HEK293 (cell line): ENCODE measurements around the gene DSCAML1.

Experiments
- CTCF ChIA-PET: fragments of 350-600 bp; formaldehyde crosslinking; extraction: SDS; loops from one replicate; lab custom pipeline; 2021; ENCODE audit warnings: antibody characterized with exemption; lab: Yijun Ruan, JAX
- POLR2A ChIA-PET: fragments of 300-600 bp; formaldehyde crosslinking; extraction: SDS; loops from one replicate; lab custom pipeline; 2020; ENCODE audit warnings: antibody characterized with exemption, inconsistent platforms; lab: Yijun Ruan, JAX
- H3K27ac ChIP-seq: fragments of 200-500 bp; sonication (Bioruptor generic); 2 replicates; pipeline ENCODE4 v1.5.1; 2014; ENCODE audit warnings: low read depth, low read length, control low read depth, inconsistent platforms; ENCODE audit errors: extremely low read depth
- H3K36me3 ChIP-seq, 2 experiments: fragments of 200-500 bp in 1 of 2; sonication (Bioruptor generic) in 1 of 2; 1 replicate in 1 of 2; 2 replicates in 1 of 2; pipeline ENCODE4 v1.5.1; 2014 to 2017; ENCODE audit warnings: inconsistent platforms in 2 of 2, low read length in 2 of 2; ENCODE audit not compliant: control insufficient read depth in 2 of 2, insufficient read depth in 1 of 2
- H3K4me1 ChIP-seq: fragments of 200-500 bp; sonication (Bioruptor generic); 2 replicates; pipeline ENCODE4 v1.5.1; 2014; ENCODE audit warnings: mild to moderate bottlenecking, low read length, inconsistent platforms; ENCODE audit not compliant: control insufficient read depth, insufficient read depth
- H3K4me3 ChIP-seq: 2 replicates; pipeline ENCODE4 v1.5.1; 2011; ENCODE audit warnings: low read depth, mild to moderate bottlenecking, control low read depth, low read length, moderate library complexity
- H3K9me3 ChIP-seq: fragments of 200-500 bp; sonication (Bioruptor generic); 2 replicates; pipeline ENCODE4 v1.5.1; 2014; ENCODE audit warnings: low read depth, low read length, inconsistent platforms; ENCODE audit not compliant: control insufficient read depth, insufficient read depth
- FEZF1 ChIP-seq: fragments of 450-650 bp; formaldehyde crosslinking; IDR thresholded peaks from 2 replicates; pipeline ENCODE4 v1.5.1; 2016; ENCODE audit warnings: missing biosample characterization, missing genetic modification characterization
- GFI1B ChIP-seq: fragments of 450-650 bp; formaldehyde crosslinking; IDR thresholded peaks from 2 replicates; pipeline ENCODE4 v1.5.1; 2016; ENCODE audit warnings: missing biosample characterization, missing genetic modification characterization
- GLIS2 ChIP-seq: fragments of 450-650 bp; formaldehyde crosslinking; IDR thresholded peaks from 2 replicates; pipeline ENCODE4 v1.5.1; 2016; ENCODE audit warnings: missing biosample characterization, missing genetic modification characterization
- IKZF3 ChIP-seq: fragments of 450-650 bp; IDR thresholded peaks from 2 replicates; pipeline ENCODE4 v1.5.0; 2018; ENCODE audit warnings: missing biosample characterization, mild to moderate bottlenecking, missing genetic modification characterization, moderate library complexity
- MZF1 ChIP-seq: fragments of 450-650 bp; formaldehyde crosslinking; IDR thresholded peaks from 2 replicates; pipeline ENCODE4 v1.5.1; 2017; ENCODE audit warnings: missing biosample characterization, missing genetic modification characterization, borderline replicate concordance
- TRIM28 ChIP-seq: IDR thresholded peaks from 2 replicates; pipeline ENCODE4 v1.6.1; 2011; ENCODE audit warnings: low read length, control low read depth, borderline replicate concordance
- ZBTB20 ChIP-seq: fragments of 450-650 bp; formaldehyde crosslinking; IDR thresholded peaks from 2 replicates; pipeline ENCODE4 v1.5.1; 2016; ENCODE audit warnings: missing biosample characterization, missing genetic modification characterization
- ZIC2 ChIP-seq: fragments of 450-650 bp; formaldehyde crosslinking; IDR thresholded peaks from 2 replicates; pipeline ENCODE4 v1.5.1; 2016; ENCODE audit warnings: missing biosample characterization, missing genetic modification characterization
- ZNF157 ChIP-seq: fragments of 450-650 bp; formaldehyde crosslinking; IDR thresholded peaks from 2 replicates; pipeline ENCODE4 v1.5.1; 2016; ENCODE audit warnings: missing biosample characterization, missing genetic modification characterization
- ZNF2 ChIP-seq: fragments of 450-650 bp; formaldehyde crosslinking; IDR thresholded peaks from 2 replicates; pipeline ENCODE4 v1.5.1; 2016; ENCODE audit warnings: missing biosample characterization, missing genetic modification characterization
- ZNF335 ChIP-seq: fragments of 450-650 bp; formaldehyde crosslinking; conservative IDR thresholded peaks from 2 replicates; pipeline ENCODE4 v1.5.1; 2016; ENCODE audit warnings: missing biosample characterization, missing genetic modification characterization
- ZNF341 ChIP-seq: fragments of 450-650 bp; formaldehyde crosslinking; IDR thresholded peaks from 2 replicates; pipeline ENCODE4; 2016; ENCODE audit warnings: low read depth, missing biosample characterization, missing genetic modification characterization
- ZNF366 ChIP-seq: fragments of 450-650 bp; formaldehyde crosslinking; conservative IDR thresholded peaks from 2 replicates; pipeline ENCODE4 v1.5.1; 2016; ENCODE audit warnings: missing biosample characterization, missing genetic modification characterization
- ZNF37A ChIP-seq: fragments of 450-650 bp; IDR thresholded peaks from 2 replicates; pipeline ENCODE4 v1.5.1; 2018; ENCODE audit warnings: missing biosample characterization, missing genetic modification characterization
- ZNF654 ChIP-seq: fragments of 450-650 bp; formaldehyde crosslinking; IDR thresholded peaks from 2 replicates; pipeline ENCODE4 v1.5.1; 2016; ENCODE audit warnings: low read depth, missing biosample characterization, missing genetic modification characterization
- ZNF660 ChIP-seq: fragments of 450-650 bp; IDR thresholded peaks from 2 replicates; pipeline ENCODE4 v1.5.1; 2018; ENCODE audit warnings: missing biosample characterization, mild to moderate bottlenecking, missing genetic modification characterization
- ZNF830 ChIP-seq: fragments of 450-650 bp; IDR thresholded peaks from 2 replicates; pipeline ENCODE4 v1.5.0; 2018; ENCODE audit warnings: missing biosample characterization, missing genetic modification characterization, low read depth, mild to moderate bottlenecking, moderate library complexity
- TF ChIP-seq, protein P1 (sequence below): fragments of 450-650 bp; formaldehyde crosslinking; IDR thresholded peaks from 2 replicates; pipeline ENCODE4 v1.5.1; 2016; ENCODE audit warnings: missing biosample characterization, missing genetic modification characterization
- TF ChIP-seq, protein P2 (sequence below): fragments of 450-650 bp; formaldehyde crosslinking; IDR thresholded peaks from 2 replicates; pipeline ENCODE4 v1.5.1; 2016; ENCODE audit warnings: missing biosample characterization, missing genetic modification characterization
- TF ChIP-seq, protein P3 (sequence below): fragments of 450-650 bp; formaldehyde crosslinking; IDR thresholded peaks from 2 replicates; pipeline ENCODE4 v1.5.1; 2016; ENCODE audit warnings: missing biosample characterization, missing genetic modification characterization
- TF ChIP-seq, protein P4 (sequence below): fragments of 450-650 bp; formaldehyde crosslinking; IDR thresholded peaks from 2 replicates; pipeline ENCODE4 v1.5.1; 2017; ENCODE audit warnings: missing biosample characterization, missing genetic modification characterization
- TF ChIP-seq, protein P5 (sequence below): fragments of 450-650 bp; IDR thresholded peaks from 2 replicates; pipeline ENCODE4 v1.5.1; 2018; ENCODE audit warnings: missing biosample characterization, mild to moderate bottlenecking, missing genetic modification characterization

Gene DSCAML1

DNA sequence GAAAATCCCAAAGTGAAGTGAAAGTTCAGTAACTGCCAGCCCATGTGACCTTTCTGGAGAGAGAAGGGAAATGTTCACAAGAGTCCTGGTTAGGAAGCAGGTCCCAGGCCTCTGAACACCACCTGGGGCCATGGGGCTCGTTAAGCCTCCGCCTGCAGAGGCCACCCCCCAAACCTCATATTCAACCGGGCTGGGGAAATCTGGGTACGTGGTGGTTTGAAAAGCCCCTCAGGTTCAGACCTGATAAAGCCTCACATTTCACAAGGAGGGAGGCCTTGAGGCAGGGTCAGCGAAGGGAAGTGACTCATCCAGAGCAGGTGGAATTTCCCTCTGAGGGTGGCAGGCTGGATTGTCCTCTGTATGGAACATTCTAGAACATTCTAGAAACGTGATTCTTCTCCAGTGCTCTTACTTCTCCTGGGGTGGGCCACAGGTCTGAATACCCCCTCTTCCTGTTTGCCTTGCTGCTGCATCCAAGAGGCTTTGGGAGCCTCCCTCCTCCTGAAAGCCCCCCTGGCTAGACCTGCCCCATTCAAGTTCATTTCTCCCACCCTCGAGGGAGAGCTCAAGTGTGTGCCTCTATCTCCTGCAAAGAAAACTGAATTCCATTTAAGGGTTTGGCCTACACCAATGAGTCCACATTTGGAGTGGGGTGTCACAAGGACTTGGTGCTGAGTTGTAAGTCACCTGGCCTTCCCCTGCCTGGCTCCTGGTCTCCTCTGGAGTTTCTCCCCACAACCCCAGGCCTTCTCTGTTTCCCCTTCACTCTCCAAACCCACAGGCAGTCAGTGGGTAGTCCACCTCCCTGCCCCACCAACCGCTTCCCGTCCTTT, 21.2 kb upstream of the DSCAML1 start (continued):
- TF ChIP-seq, protein P1, sequence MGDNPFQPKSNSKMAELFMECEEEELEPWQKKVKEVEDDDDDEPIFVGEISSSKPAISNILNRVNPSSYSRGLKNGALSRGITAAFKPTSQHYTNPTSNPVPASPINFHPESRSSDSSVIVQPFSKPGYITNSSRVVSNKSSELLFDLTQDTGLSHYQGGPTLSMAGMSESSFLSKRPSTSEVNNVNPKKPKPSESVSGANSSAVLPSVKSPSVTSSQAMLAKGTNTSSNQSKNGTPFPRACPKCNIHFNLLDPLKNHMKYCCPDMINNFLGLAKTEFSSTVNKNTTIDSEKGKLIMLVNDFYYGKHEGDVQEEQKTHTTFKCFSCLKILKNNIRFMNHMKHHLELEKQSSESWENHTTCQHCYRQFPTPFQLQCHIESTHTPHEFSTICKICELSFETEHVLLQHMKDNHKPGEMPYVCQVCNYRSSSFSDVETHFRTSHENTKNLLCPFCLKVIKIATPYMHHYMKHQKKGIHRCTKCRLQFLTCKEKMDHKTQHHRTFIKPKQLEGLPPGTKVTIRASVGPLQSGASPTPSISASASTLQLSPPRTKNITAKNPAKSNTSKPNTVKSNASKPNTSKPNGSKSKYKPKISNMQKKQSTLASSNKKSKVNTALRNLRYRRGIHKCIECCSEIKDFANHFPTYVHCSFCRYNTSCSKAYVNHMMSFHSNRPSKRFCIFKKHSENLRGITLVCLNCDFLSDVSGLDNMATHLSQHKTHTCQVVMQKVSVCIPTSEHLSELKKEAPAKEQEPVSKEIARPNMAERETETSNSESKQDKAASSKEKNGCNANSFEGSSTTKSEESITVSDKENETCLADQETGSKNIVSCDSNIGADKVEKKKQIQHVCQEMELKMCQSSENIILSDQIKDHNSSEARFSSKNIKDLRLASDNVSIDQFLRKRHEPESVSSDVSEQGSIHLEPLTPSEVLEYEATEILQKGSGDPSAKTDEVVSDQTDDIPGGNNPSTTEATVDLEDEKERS: no peak

DNA sequence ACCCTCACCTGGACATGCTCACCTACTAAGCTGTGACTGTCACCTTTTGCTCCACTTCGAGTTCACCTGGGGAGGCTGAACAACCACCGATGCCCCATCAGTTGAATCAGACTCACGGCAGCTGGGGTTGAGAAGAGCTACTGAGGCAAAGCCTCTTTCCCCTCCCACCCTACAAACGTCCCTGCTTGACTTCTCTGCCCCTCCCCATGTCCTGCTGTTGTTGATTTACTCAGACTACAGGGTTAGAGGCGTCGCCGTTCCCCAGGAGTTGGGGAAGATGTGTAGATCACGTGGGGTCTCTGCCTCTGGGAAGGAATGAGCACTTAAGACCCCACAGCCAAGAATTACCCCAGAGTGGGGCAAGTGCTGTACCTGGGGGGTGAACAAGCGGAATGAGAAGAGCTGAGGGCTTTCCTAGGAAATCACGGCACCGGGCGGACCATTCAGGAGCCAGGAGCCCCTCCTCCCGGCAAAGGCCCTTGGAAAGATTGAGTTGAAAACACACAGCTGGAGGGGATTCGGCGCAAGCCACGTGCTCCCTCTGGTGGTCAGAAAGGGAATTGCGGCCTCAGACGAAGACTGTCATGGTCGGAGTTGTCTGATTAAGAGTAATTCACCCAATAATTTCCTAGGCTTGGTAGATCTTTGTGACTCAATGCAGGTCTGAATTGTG, 20.5 kb upstream of the DSCAML1 start:
- no peaks in the 10 kb centered on the region for H3K9me3 ChIP-seq
- H3K36me3 ChIP-seq: no peaks in the 10 kb centered on the region
- ChIA-PET CTCF (interaction anchor here (0.6 to 10.1 kb wide), 27 partner anchors 11 to 559 kb away, joined by 3 to 223 read pairs (median 4); no protein-coding TSS in a partner anchor), POLR2A (interaction anchor here (1.3 kb wide), 1 partner anchor 10 kb away, joined by 4 read pairs; no protein-coding TSS in a partner anchor)
- peaks cover 3% of the 10 kb centered on the region; the same call in 1 of the 2 replicates for H3K4me1 ChIP-seq
- H3K27ac ChIP-seq: no peak overlapping the region
- no peak overlapping the region for H3K4me3 ChIP-seq
- TF ChIP-seq FEZF1 (tag by site-specific recombination) (no peak), ZNF341 (tag by site-specific recombination) (peak; percentile 86), ZNF366 (tag by site-specific recombination) (peak; percentile 50; the same call in 1 of the 2 replicates), ZNF2 (tag by site-specific recombination) (peak; percentile 60; the same call in 1 of the 2 replicates), ZNF654 (tag by site-specific recombination) (peak; percentile 67), ZNF335 (tag by site-specific recombination) (0 out of 2 replicates have a peak, but pooled peaks have one; percentile 17), ZNF37A (tag by site-specific recombination) (no peak), ZNF660 (0 out of 2 replicates have a peak, but pooled peaks have one; percentile 18), GLIS2 (no peak), ZNF157 (tag by site-specific recombination) (no peak), IKZF3 (tag by site-specific recombination) (peak; percentile 35; the same call in 1 of the 2 replicates), TRIM28 (0 out of 2 replicates have a peak, but pooled peaks have one; percentile 49), ZIC2 (tag by site-specific recombination) (peak; percentile 53; the same call in 1 of the 2 replicates), GFI1B (0 out of 2 replicates have a peak, but pooled peaks have one; percentile 16), MZF1 (peak; percentile 99), ZNF830 (no peak), ZBTB20 (tag by site-specific recombination) (peak; percentile 89)
- TF ChIP-seq, protein P2, sequence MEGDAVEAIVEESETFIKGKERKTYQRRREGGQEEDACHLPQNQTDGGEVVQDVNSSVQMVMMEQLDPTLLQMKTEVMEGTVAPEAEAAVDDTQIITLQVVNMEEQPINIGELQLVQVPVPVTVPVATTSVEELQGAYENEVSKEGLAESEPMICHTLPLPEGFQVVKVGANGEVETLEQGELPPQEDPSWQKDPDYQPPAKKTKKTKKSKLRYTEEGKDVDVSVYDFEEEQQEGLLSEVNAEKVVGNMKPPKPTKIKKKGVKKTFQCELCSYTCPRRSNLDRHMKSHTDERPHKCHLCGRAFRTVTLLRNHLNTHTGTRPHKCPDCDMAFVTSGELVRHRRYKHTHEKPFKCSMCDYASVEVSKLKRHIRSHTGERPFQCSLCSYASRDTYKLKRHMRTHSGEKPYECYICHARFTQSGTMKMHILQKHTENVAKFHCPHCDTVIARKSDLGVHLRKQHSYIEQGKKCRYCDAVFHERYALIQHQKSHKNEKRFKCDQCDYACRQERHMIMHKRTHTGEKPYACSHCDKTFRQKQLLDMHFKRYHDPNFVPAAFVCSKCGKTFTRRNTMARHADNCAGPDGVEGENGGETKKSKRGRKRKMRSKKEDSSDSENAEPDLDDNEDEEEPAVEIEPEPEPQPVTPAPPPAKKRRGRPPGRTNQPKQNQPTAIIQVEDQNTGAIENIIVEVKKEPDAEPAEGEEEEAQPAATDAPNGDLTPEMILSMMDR (tag by site-specific recombination): peak; percentile 83
- TF ChIP-seq, protein P3, sequence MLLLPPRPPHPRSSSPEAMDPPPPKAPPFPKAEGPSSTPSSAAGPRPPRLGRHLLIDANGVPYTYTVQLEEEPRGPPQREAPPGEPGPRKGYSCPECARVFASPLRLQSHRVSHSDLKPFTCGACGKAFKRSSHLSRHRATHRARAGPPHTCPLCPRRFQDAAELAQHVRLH (tag by site-specific recombination): no peak
- TF ChIP-seq, protein P4, sequence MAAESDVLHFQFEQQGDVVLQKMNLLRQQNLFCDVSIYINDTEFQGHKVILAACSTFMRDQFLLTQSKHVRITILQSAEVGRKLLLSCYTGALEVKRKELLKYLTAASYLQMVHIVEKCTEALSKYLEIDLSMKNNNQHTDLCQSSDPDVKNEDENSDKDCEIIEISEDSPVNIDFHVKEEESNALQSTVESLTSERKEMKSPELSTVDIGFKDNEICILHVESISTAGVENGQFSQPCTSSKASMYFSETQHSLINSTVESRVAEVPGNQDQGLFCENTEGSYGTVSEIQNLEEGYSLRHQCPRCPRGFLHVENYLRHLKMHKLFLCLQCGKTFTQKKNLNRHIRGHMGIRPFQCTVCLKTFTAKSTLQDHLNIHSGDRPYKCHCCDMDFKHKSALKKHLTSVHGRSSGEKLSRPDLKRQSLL (tag by site-specific recombination): peak; percentile 65; the same call in 1 of the 2 replicates
- TF ChIP-seq, protein P5, sequence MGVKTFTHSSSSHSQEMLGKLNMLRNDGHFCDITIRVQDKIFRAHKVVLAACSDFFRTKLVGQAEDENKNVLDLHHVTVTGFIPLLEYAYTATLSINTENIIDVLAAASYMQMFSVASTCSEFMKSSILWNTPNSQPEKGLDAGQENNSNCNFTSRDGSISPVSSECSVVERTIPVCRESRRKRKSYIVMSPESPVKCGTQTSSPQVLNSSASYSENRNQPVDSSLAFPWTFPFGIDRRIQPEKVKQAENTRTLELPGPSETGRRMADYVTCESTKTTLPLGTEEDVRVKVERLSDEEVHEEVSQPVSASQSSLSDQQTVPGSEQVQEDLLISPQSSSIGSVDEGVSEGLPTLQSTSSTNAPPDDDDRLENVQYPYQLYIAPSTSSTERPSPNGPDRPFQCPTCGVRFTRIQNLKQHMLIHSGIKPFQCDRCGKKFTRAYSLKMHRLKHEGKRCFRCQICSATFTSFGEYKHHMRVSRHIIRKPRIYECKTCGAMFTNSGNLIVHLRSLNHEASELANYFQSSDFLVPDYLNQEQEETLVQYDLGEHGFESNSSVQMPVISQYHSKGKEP (tag by site-specific recombination): 0 out of 2 replicates have a peak, but pooled peaks have one; percentile 15
- TF ChIP-seq, all 188 proteins: peak for 15
